CD14-positive monocyte (primary cell): ENCODE data around the gene CRBN. TPM values are rescaled to one million over a fixed set of nuclear protein-coding genes. Genes with fewer than 3 reads are reported as not detected.
A peak's percentile ranks its signal among the peaks of the same experiment; 100 is the strongest.

Source experiments
- DNase-seq, 3 donors: peaks; one replicate each; pipeline ENCODE4 v3.0.0-alpha.2; 2011 to 2022
- H2AFZ ChIP-seq: 2 replicates; pipeline ENCODE4 v1.6.0; 2012; ENCODE audit warnings: mild to moderate bottlenecking, low read depth, low read length, inconsistent platforms; ENCODE audit not compliant: insufficient read depth, poor library complexity, severe bottlenecking
- H3K27ac ChIP-seq, 2 donors: 1 replicate in 1 of 2; 2 replicates in 1 of 2; pipeline ENCODE4 v1.5.1; 2012 to 2013; ENCODE audit warnings: low read length in 2 of 2, control low read depth in 1 of 2, inconsistent platforms in 1 of 2, low read depth in 1 of 2, mild to moderate bottlenecking in 1 of 2
- H3K27me3 ChIP-seq, 2 donors: one replicate each; pipeline versions ENCODE4 v1.6.0 to v1.6.1; 2011 to 2013; ENCODE audit warnings: low read length in 2 of 2; ENCODE audit not compliant: control insufficient read depth in 2 of 2, insufficient read depth in 2 of 2
- H3K36me3 ChIP-seq, 2 donors: replicated peaks in 1 of 2; 1 replicate in 1 of 2; 2 replicates in 1 of 2; pipeline versions ENCODE4 v1.5.1 to v1.6.1; 2012 to 2013; ENCODE audit warnings: low read length in 2 of 2, control low read depth in 1 of 2, inconsistent platforms in 1 of 2, mild to moderate bottlenecking in 1 of 2; ENCODE audit not compliant: insufficient read depth in 2 of 2, control insufficient read depth in 1 of 2
- H3K4me1 ChIP-seq, 2 donors: 1 replicate in 1 of 2; 2 replicates in 1 of 2; pipeline versions ENCODE4 v1.5.1 to v1.6.1; 2012 to 2013; ENCODE audit warnings: low read length in 2 of 2, control low read depth in 1 of 2, inconsistent platforms in 1 of 2, mild to moderate bottlenecking in 1 of 2, moderate library complexity in 1 of 2; ENCODE audit not compliant: insufficient read depth in 2 of 2, control insufficient read depth in 1 of 2
- H3K4me2 ChIP-seq: replicated peaks from 2 replicates; pipeline ENCODE3; 2012; ENCODE audit warnings: low read length, moderate library complexity, mild to moderate bottlenecking; ENCODE audit not compliant: poor library complexity, severe bottlenecking; ENCODE audit errors: extremely low read depth
- H3K4me3 ChIP-seq, 3 experiments: fragments of 200-600 bp in 1 of 3; sonication (generic) in 1 of 3; replicated peaks in 1 of 3; 1 replicate in 2 of 3; 2 replicates in 1 of 3; pipeline ENCODE4 v1.5.1; 2011 to 2013; ENCODE audit warnings: low read length in 3 of 3, mild to moderate bottlenecking in 3 of 3, control low read depth in 2 of 3, low read depth in 2 of 3, inconsistent platforms in 1 of 3, moderate library complexity in 1 of 3
- H3K79me2 ChIP-seq: 2 replicates; pipeline ENCODE4 v1.6.0; 2012; ENCODE audit warnings: mild to moderate bottlenecking, control low read depth, inconsistent platforms, low read length, moderate library complexity; ENCODE audit not compliant: insufficient read depth
- H3K9ac ChIP-seq: 2 replicates; pipeline ENCODE4 v1.6.0; 2017; ENCODE audit warnings: low read length, mild to moderate bottlenecking; ENCODE audit not compliant: insufficient read depth, poor library complexity, severe bottlenecking
- H3K9me3 ChIP-seq, 2 donors: replicated peaks in 1 of 2; 1 replicate in 1 of 2; 2 replicates in 1 of 2; pipeline versions ENCODE4 v1.5.1 to v1.6.1; 2012 to 2013; ENCODE audit warnings: low read length in 2 of 2, control low read depth in 1 of 2; ENCODE audit not compliant: control insufficient read depth in 1 of 2, insufficient read depth in 1 of 2
- H4K20me1 ChIP-seq: 2 replicates; pipeline ENCODE4 v1.6.0; 2012; ENCODE audit warnings: mild to moderate bottlenecking, low read length, control low read depth, moderate library complexity; ENCODE audit not compliant: insufficient read depth
- H3K27ac Mint-ChIP-seq, 7 donors: one replicate each; pipeline ENCODE4 v1.8.0; 2020; ENCODE audit warnings: mild to moderate bottlenecking in 7 of 7, mixed read lengths in 7 of 7, moderate library complexity in 6 of 7, inconsistent platforms in 2 of 7
- H3K27me3 Mint-ChIP-seq, 3 donors: one replicate each; pipeline ENCODE4 v1.8.0; 2021 to 2022; ENCODE audit warnings: low read depth in 3 of 3, mild to moderate bottlenecking in 3 of 3, mixed read lengths in 3 of 3, moderate library complexity in 3 of 3, inconsistent platforms in 1 of 3
- H3K36me3 Mint-ChIP-seq, 2 donors: one replicate each; pipeline ENCODE4 v1.8.0; 2020; ENCODE audit warnings: mixed read lengths in 2 of 2, inconsistent platforms in 1 of 2, mild to moderate bottlenecking in 1 of 2
- H3K4me1 Mint-ChIP-seq: one replicate; pipeline ENCODE4 v1.8.0; 2020; ENCODE audit warnings: mild to moderate bottlenecking, mixed read lengths
- H3K4me3 Mint-ChIP-seq, 2 donors: one replicate each; pipeline ENCODE4 v1.8.0; 2020; ENCODE audit warnings: mild to moderate bottlenecking in 2 of 2, mixed read lengths in 2 of 2, moderate library complexity in 1 of 2
- H3K9me3 Mint-ChIP-seq, 7 donors: one replicate each; pipeline ENCODE4 v1.8.0; 2020 to 2022; ENCODE audit warnings: mixed read lengths in 7 of 7, mild to moderate bottlenecking in 6 of 7, moderate library complexity in 6 of 7, inconsistent platforms in 2 of 7
- WGBS: methylation state at CpG from one replicate; pipeline ENCODE4 v1.1.5; 2013; ENCODE audit warnings: missing lambda C conversion rate; ENCODE audit not compliant: insufficient coverage; 5-methylcytosine and 5-hydroxymethylcytosine counted together
- intact Hi-C, 2 donors: fragments of 100-400 bp; cut with micrococcal nuclease; formaldehyde crosslinking; loops; one replicate each; pipeline versions ENCODE4 v1.15.0 to v1.15.1; 2023
- polyA plus RNA-seq, 3 donors: library from polyadenylated mRNA; depleted of rRNA in 1 of 3; unstranded in 2 of 3; stranded (reverse) in 1 of 3; fragments of 300-500 nt in 2 of 3; fragments of >200 nt in 1 of 3; fragmentation: Illumina TruSeq in 2 of 3; gene quantifications; 1 replicate in 2 of 3; 2 replicates in 1 of 3; pipeline ENCODE4 v1.2.3, GENCODE V29; 2012 to 2021
- TF ChIP-seq, protein P1 (sequence below): fragments of 200-600 bp; IDR thresholded peaks from one replicate; pipeline ENCODE4 v1.8.0; 2022; ENCODE audit warnings: antibody characterized with exemption, mild to moderate bottlenecking

The CRBN gene
- polyA plus RNA-seq, 3 donors, result 53.1 to 98.3 (median 96.1) TPM

DNA sequence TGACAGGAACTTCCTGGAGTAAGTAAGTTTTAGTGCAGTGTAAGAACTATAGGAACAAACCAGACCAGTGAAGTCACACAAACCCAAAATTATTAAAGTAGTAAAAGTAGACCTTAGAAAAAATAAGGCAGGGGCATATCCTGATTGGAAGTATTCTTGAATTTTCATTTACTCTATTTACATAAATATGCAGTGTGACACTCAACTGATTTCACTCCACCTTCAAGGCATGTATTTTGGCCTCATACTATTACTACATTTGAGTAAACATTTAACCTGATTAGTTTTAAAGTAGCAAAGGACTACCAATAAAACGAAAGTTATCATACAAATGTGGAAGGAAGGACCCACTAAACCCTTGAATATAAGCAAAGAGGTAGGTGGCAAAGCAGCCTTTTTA is 29.9 kb downstream of the CRBN start:
- Histone ChIP-seq H3K36me3 (peaks cover 97 to 100% of the 10 kb centered on the region in 2 donors), H3K27me3 (no peaks in the 10 kb centered on the region), H3K9me3 (no peaks in the 10 kb centered on the region), H3K4me2 (no peak overlapping the region), H3K4me3 (no peak overlapping the region), H3K27ac (peak overlapping the region in 1 of 2 donors; percentile 14), H4K20me1 (peaks cover 45% of the 10 kb centered on the region), H2AFZ (no peak overlapping the region), H3K4me1 (no peaks in the 10 kb centered on the region), H3K9ac (no peak overlapping the region), H3K79me2 (no peaks in the 10 kb centered on the region)
- TF ChIP-seq, protein P1, sequence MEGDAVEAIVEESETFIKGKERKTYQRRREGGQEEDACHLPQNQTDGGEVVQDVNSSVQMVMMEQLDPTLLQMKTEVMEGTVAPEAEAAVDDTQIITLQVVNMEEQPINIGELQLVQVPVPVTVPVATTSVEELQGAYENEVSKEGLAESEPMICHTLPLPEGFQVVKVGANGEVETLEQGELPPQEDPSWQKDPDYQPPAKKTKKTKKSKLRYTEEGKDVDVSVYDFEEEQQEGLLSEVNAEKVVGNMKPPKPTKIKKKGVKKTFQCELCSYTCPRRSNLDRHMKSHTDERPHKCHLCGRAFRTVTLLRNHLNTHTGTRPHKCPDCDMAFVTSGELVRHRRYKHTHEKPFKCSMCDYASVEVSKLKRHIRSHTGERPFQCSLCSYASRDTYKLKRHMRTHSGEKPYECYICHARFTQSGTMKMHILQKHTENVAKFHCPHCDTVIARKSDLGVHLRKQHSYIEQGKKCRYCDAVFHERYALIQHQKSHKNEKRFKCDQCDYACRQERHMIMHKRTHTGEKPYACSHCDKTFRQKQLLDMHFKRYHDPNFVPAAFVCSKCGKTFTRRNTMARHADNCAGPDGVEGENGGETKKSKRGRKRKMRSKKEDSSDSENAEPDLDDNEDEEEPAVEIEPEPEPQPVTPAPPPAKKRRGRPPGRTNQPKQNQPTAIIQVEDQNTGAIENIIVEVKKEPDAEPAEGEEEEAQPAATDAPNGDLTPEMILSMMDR, result no peak
- intact Hi-C loops, result no loop called here
- Mint-ChIP-seq H3K4me1 (no peaks in the 10 kb centered on the region), H3K27ac (no peak overlapping the region), H3K9me3 (no peaks in the 10 kb centered on the region), H3K36me3 (peaks cover 82 to 87% of the 10 kb centered on the region in 2 donors), H3K4me3 (no peak overlapping the region), H3K27me3 (no peaks in the 10 kb centered on the region)
- no CpG with 5 or more reads among the region's 1 CpG for WGBS
- no peak for DNase-seq

DNA sequence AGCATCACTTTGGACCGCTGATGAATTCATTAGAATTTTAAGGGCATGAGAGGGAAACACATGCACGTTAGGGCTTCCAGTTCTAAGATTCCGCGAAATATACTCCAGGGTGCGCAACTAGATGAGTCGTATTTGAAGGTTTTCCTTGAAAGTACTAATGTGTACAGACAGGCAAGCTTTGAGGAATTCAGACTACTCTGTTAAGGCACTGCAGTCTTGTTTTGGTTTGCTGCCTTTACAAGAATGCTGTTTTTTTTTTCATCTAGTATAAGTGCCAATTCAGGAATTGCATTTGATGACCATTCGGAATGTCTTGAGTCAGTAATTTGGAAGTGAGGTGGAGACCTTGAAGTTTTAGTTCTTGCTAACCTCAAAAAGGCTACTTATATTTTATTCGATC is 33.7 kb downstream of the CRBN start:
- DNase-seq, result no peak
- Histone ChIP-seq H3K4me3 (no peak overlapping the region), H3K4me2 (no peak overlapping the region), H2AFZ (no peak overlapping the region), H4K20me1 (peaks cover 32% of the 10 kb centered on the region), H3K4me1 (no peaks in the 10 kb centered on the region), H3K36me3 (peaks cover 97 to 99% of the 10 kb centered on the region in 2 donors), H3K9ac (no peak overlapping the region), H3K79me2 (no peaks in the 10 kb centered on the region), H3K27me3 (no peaks in the 10 kb centered on the region), H3K27ac (no peak overlapping the region), H3K9me3 (no peaks in the 10 kb centered on the region)
- intact Hi-C loops, result no loop called here
- Mint-ChIP-seq H3K36me3 (peaks cover 79 to 86% of the 10 kb centered on the region in 2 donors), H3K27me3 (no peaks in the 10 kb centered on the region), H3K4me3 (no peak overlapping the region), H3K27ac (no peak overlapping the region), H3K4me1 (no peaks in the 10 kb centered on the region), H3K9me3 (no peaks in the 10 kb centered on the region)
- WGBS, result 91% methylated on average over 5 of the region's 8 CpGs
- TF ChIP-seq, protein P1, result no peak
